Myocyte (in vitro differentiated cells): ENCODE data around the gene PCDHGC3. TPM values are rescaled to one million over a fixed set of nuclear protein-coding genes. Genes with fewer than 3 reads are reported as not detected.

Experiments
- DNase-seq: peaks from one replicate; pipeline ENCODE4 v3.0.0-alpha.2; 2012; ENCODE audit warnings: low read depth
- total RNA-seq: library from RNA; depleted of rRNA; stranded (reverse); fragments of >200 nt; gene quantifications from 2 replicates; pipeline ENCODE4 v1.2.3, GENCODE V29; 2014

The PCDHGC3 gene
- total RNA-seq, 1 donor from 2014 or later: 170 TPM

GRCh38 chr5:141506381-141507155 is 30.8 kb downstream of the PCDHGC3 start:
- no peak for DNase-seq

- DNase-seq: peak; percentile 75
Measured at GRCh38 chr5:141507387-141508091, 31.8 kb downstream of the PCDHGC3 start.

GRCh38 chr5:141508440-141508797 is 32.7 kb downstream of the PCDHGC3 start:
- no peak for DNase-seq

- DNase-seq: peak; percentile 96
Measured at GRCh38 chr5:141508798-141509611, 33.2 kb downstream of the PCDHGC3 start.

- DNase-seq: no peak
Measured at GRCh38 chr5:141510160-141510559, 34.4 kb downstream of the PCDHGC3 start.

GRCh38 chr5:141510850-141511601 is 35.3 kb downstream of the PCDHGC3 start:
- no peak for DNase-seq

GRCh38 chr5:141511771-141512325 is 36.1 kb downstream of the PCDHGC3 start:
- DNase-seq: no peak

- DNase-seq: peak; percentile 68
Measured at GRCh38 chr5:141512390-141512910, 36.7 kb downstream of the PCDHGC3 start.

- DNase-seq: no peak
Measured at GRCh38 chr5:141512911-141513626, 37.3 kb downstream of the PCDHGC3 start.

GRCh38 chr5:141513627-141514329 is 38.0 kb downstream of the PCDHGC3 start:
- DNase-seq: peak; percentile 99

- no peak for DNase-seq
Measured at GRCh38 chr5:141514330-141515133, 38.8 kb downstream of the PCDHGC3 start.

GRCh38 chr5:141515141-141515540 is 39.4 kb downstream of the PCDHGC3 start:
- no peak for DNase-seq

GRCh38 chr5:141515946-141516671 is 40.3 kb downstream of the PCDHGC3 start:
- DNase-seq: no peak

GRCh38 chr5:141516672-141517025 is 40.9 kb downstream of the PCDHGC3 start:
- peak; percentile 81 for DNase-seq

GRCh38 chr5:141517312-141517711 is 41.5 kb downstream of the PCDHGC3 start:
- peak; percentile 44 for DNase-seq

GRCh38 chr5:141517880-141518617 is 42.3 kb downstream of the PCDHGC3 start:
- DNase-seq: peak; percentile 97

- DNase-seq: peak; percentile 44
Measured at GRCh38 chr5:141518618-141519015, 42.9 kb downstream of the PCDHGC3 start.
